Metanephros (tissue), 1 donor: Measurements from ENCODE around the gene PYGM. TPM values are rescaled to one million over a fixed set of nuclear protein-coding genes. Genes with fewer than 3 reads are reported as not detected.

Experiments used
- total RNA-seq: library from RNA; depleted of rRNA; stranded (reverse); fragments of >200 nt; gene quantifications from one replicate; pipeline ENCODE4 v1.2.3, GENCODE V29; 2014

PYGM gene
- 136 TPM for total RNA-seq

GRCh38 chr11:64759722-64760719, at the start of gene PYGM:
Gene PYGM, minus strand, starts transcription at chr11:64759974. Its CDS starts 76 bp downstream, at chr11:64759898.

GRCh38 chr11:64803158-64803845, 43.5 kb upstream of the PYGM start, which contains the start of gene MAP4K2:
Gene MAP4K2, minus strand, starts transcription at chr11:64803214. Its CDS starts 65 bp downstream, at chr11:64803149.

GRCh38 chr11:64778473-64779298, 18.9 kb upstream of the PYGM start, which contains the start of gene SF1:
Gene SF1, minus strand, starts transcription at chr11:64778542. Its CDS starts 150 bp downstream, at chr11:64778392.

GRCh38 chr11:64743591-64744543, 15.9 kb downstream of the PYGM start, which contains the start of gene RASGRP2:
Gene RASGRP2, minus strand, starts transcription at chr11:64744142. Its CDS starts 1,276 bp downstream, at chr11:64742866.

GRCh38 chr11:64723117-64723906, 36.5 kb downstream of the PYGM start, which contains the start of gene NRXN2:
Gene NRXN2, minus strand, starts transcription at chr11:64723197. Its CDS starts 9,498 bp downstream, at chr11:64713699.

Other genes with a start within 250 kb of the PYGM start
- gene SLC22A11, start 204.0 kb downstream of the PYGM start, total RNA-seq = 18.3 TPM
- 4.6 TPM for gene SLC22A12, start 168.8 kb downstream of the PYGM start, total RNA-seq
- gene NRXN2, start 36.8 kb downstream of the PYGM start, total RNA-seq = 33.2 TPM
- 14.9 TPM for gene RASGRP2, start 15.8 kb downstream of the PYGM start, total RNA-seq
- gene SF1, start 18.6 kb upstream of the PYGM start, total RNA-seq = 149 TPM
- 23.6 TPM for gene MAP4K2, start 43.2 kb upstream of the PYGM start, total RNA-seq
- gene MEN1, start 50.6 kb upstream of the PYGM start, total RNA-seq = 31.8 TPM
- gene CDC42BPG, start 84.7 kb upstream of the PYGM start, total RNA-seq = 8.7 TPM
- gene EHD1, start 118.6 kb upstream of the PYGM start, total RNA-seq = 62.8 TPM
- 31.4 TPM for gene ATG2A, start 157.2 kb upstream of the PYGM start, total RNA-seq
- gene PPP2R5B, start 164.7 kb upstream of the PYGM start, total RNA-seq = 14.4 TPM
- 1.3 TPM for gene GPHA2, start 175.9 kb upstream of the PYGM start, total RNA-seq
- 0.70 TPM for gene MAJIN, start 212.1 kb upstream of the PYGM start, total RNA-seq
- gene BATF2, start 237.0 kb upstream of the PYGM start, total RNA-seq = 2.4 TPM